ENCODE measurements around the gene IPMK. TPM values are rescaled to one million over a fixed set of nuclear protein-coding genes. Genes with fewer than 3 reads are reported as not detected.

The IPMK gene
- total RNA-seq, 1 experiment from 2014 or later = 5.5 TPM

GRCh38 chr10:58262766-58263165 lies 4.9 kb downstream of the IPMK start (continued):
- no peak for TF ChIP-seq REST (IDR thresholded peaks at IDR 0.05; ENCODE audit: low read depth)
- TF ChIP-seq FOSL1 (IDR thresholded peaks at IDR 0.05; ENCODE audit: low read depth) = no peak
- TF ChIP-seq SP1 (IDR thresholded peaks at IDR 0.05; ENCODE audit: low read depth) = no peak
- TF ChIP-seq SRF (IDR thresholded peaks at IDR 0.05; ENCODE audit: low read depth) = no peak

DNA sequence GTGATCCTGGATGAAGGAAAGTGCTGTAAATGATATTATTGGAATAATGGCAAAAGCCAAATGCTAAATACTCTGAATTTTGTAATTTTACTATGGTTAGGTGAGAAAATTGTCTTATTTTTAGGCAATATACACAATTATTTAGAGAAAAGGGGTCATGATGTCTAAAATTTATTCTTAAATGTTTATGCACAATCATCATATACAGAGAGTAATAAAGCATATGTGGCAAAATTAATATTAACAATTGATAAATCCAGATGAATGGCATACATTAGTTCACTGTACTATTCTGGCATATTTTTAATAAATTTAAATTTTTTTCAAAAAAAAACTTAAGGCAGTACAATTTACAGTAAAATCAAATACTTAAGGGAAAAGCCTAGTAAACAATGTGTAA lies 7.4 kb downstream of the IPMK start:
- Histone ChIP-seq H3K27ac (ENCODE audit: low read depth, low read length) (no peak overlapping the region), H3K4me1 (ENCODE audit: control insufficient read depth in 1 of 2, insufficient read depth in 2 of 2, low read length in 2 of 2) (no peaks in the 10 kb centered on the region), H3K36me3 (ENCODE audit: control insufficient read depth in 1 of 2, insufficient read depth in 2 of 2, low read length in 2 of 2) (no peaks in the 10 kb centered on the region), H4K20me1 (ENCODE audit: insufficient read depth) (peaks cover 3% of the 10 kb centered on the region; the same call in 1 of the 2 replicates), H3K27me3 (ENCODE audit: insufficient read depth, low read length) (no peaks in the 10 kb centered on the region), H3K9ac (ENCODE audit: low read length) (no peak overlapping the region), H3K4me2 (ENCODE audit: low read length) (no peak overlapping the region), H3K4me3 (replicated peaks in 1 of 2; ENCODE audit: low read depth in 1 of 2, low read length in 2 of 2) (no peak overlapping the region), H2AFZ (ENCODE audit: low read depth, low read length, poor library complexity, severe bottlenecking) (no peak overlapping the region), H3K9me3 (ENCODE audit: control insufficient read depth in 1 of 2, insufficient read depth in 1 of 2, low read depth in 1 of 2, low read length in 2 of 2) (no peaks in the 10 kb centered on the region), H3K9me2 (ENCODE audit: insufficient read depth) (no peaks in the 10 kb centered on the region), H3K79me2 (ENCODE audit: insufficient read depth, low read length) (peaks cover 18% of the 10 kb centered on the region)
- BruUV-seq (replicated peaks) = no TSS peak
- ChIA-PET POLR2A (no interaction called here), CTCF (no interaction called here), RAD21 (ENCODE audit: low non-redundant PET in 1 of 2, low total read pairs in 2 of 2, uncharacterized antibody in 2 of 2, unreplicated experiment in 2 of 2) (no interaction called here)
- TF ChIP-seq, protein P1, sequence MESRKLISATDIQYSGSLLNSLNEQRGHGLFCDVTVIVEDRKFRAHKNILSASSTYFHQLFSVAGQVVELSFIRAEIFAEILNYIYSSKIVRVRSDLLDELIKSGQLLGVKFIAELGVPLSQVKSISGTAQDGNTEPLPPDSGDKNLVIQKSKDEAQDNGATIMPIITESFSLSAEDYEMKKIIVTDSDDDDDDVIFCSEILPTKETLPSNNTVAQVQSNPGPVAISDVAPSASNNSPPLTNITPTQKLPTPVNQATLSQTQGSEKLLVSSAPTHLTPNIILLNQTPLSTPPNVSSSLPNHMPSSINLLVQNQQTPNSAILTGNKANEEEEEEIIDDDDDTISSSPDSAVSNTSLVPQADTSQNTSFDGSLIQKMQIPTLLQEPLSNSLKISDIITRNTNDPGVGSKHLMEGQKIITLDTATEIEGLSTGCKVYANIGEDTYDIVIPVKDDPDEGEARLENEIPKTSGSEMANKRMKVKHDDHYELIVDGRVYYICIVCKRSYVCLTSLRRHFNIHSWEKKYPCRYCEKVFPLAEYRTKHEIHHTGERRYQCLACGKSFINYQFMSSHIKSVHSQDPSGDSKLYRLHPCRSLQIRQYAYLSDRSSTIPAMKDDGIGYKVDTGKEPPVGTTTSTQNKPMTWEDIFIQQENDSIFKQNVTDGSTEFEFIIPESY (IDR thresholded peaks at IDR 0.05; ENCODE audit: extremely low read depth, insufficient replicate concordance, low read length) = no peak
- no peak for TF ChIP-seq FOSL1 (IDR thresholded peaks at IDR 0.05; ENCODE audit: low read depth)
- no peak for TF ChIP-seq EGR1 (IDR thresholded peaks at IDR 0.05; ENCODE audit: low read depth)
- TF ChIP-seq, protein P2, sequence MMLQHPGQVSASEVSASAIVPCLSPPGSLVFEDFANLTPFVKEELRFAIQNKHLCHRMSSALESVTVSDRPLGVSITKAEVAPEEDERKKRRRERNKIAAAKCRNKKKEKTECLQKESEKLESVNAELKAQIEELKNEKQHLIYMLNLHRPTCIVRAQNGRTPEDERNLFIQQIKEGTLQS (IDR thresholded peaks at IDR 0.05) = no peak
- no peak for TF ChIP-seq EZH2phosphoT487 (IDR thresholded peaks at IDR 0.05; ENCODE audit: borderline replicate concordance)
- TF ChIP-seq POLR2A (IDR thresholded peaks at IDR 0.05; ENCODE audit: borderline replicate concordance, extremely low read depth, insufficient read depth, insufficient read length) = no peak
- intact Hi-C loops (cut with micrococcal nuclease) = no loop called here
- no peak for ATAC-seq
- no peak for DNase-seq (ENCODE audit: low read depth, low spot score)

All from HCT116 (cell line).